GM06990 (cell line): ENCODE measurements around the gene FAM131B.

Experiments
- DNase-seq: peaks from one replicate; pipeline ENCODE4 v3.0.0-alpha.2; 2011; ENCODE audit not compliant: insufficient read length; ENCODE audit errors: extremely low read depth
- H3K27me3 ChIP-seq: replicated peaks from 2 replicates; pipeline ENCODE4 v1.6.0; 2011; ENCODE audit warnings: low read length; ENCODE audit not compliant: control insufficient read depth, insufficient read depth
- H3K36me3 ChIP-seq: 2 replicates; pipeline ENCODE4 v1.5.1; 2011; ENCODE audit warnings: low read length; ENCODE audit not compliant: control insufficient read depth, insufficient read depth
- H3K4me3 ChIP-seq: replicated peaks from 2 replicates; pipeline ENCODE4 v1.5.1; 2011; ENCODE audit warnings: low read depth, mild to moderate bottlenecking, control low read depth, low read length
- TF ChIP-seq, protein P1 (sequence below): IDR thresholded peaks from 2 replicates; pipeline ENCODE4 v1.5.1; 2011; ENCODE audit warnings: low read length, control low read depth, mild to moderate bottlenecking, inconsistent platforms; ENCODE audit not compliant: insufficient read depth, poor library complexity, severe bottlenecking

Gene FAM131B

DNA sequence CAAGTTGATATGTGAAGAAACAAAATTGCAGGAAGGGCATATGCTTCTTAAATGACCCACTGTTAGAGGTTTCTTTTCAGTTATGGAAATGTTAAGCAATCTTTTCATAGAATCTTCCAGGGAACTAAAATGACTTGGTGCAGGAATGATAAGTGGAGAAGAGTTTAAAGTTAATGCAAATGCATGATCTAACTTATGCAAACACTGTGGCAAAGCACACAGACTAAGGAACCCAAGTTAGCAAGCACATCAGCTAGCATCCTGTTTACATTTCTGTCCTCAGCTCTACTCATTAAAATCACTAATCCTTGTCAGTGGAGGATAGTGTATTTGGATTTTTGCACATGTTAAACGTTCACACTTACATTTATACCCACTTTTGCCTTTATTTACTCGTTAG, 37.3 kb downstream of the FAM131B start:
- DNase-seq, result no peak
- H3K4me3 ChIP-seq, result no peak overlapping the region
- no peaks in the 10 kb centered on the region for H3K36me3 ChIP-seq
- TF ChIP-seq, protein P1, sequence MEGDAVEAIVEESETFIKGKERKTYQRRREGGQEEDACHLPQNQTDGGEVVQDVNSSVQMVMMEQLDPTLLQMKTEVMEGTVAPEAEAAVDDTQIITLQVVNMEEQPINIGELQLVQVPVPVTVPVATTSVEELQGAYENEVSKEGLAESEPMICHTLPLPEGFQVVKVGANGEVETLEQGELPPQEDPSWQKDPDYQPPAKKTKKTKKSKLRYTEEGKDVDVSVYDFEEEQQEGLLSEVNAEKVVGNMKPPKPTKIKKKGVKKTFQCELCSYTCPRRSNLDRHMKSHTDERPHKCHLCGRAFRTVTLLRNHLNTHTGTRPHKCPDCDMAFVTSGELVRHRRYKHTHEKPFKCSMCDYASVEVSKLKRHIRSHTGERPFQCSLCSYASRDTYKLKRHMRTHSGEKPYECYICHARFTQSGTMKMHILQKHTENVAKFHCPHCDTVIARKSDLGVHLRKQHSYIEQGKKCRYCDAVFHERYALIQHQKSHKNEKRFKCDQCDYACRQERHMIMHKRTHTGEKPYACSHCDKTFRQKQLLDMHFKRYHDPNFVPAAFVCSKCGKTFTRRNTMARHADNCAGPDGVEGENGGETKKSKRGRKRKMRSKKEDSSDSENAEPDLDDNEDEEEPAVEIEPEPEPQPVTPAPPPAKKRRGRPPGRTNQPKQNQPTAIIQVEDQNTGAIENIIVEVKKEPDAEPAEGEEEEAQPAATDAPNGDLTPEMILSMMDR, result no peak
- H3K27me3 ChIP-seq, result no peaks in the 10 kb centered on the region

DNA sequence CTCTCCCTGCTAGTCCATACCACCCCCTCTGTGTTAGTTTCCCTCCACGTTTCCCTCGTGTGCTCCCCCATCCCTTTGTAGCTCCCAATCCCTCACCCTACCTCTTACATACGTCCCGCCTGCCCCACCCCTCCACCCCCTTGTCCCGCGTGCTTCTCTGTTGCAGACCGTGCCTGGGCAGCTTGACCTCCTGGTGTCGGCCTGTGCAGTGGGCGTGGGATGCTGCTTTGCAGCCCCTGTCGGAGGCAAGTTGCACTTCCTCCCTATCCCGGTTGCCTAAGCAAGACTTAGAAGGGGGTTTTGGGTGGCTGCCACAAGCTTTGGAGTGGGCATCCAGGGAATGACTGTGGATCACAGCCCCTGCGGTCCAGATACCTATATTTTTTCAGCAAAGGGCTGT, 38.9 kb downstream of the FAM131B start:
- Histone ChIP-seq H3K4me3 (no peak overlapping the region), H3K36me3 (no peaks in the 10 kb centered on the region), H3K27me3 (no peaks in the 10 kb centered on the region; the same call in 1 of the 2 replicates)
- TF ChIP-seq, protein P1, result no peak
- DNase-seq, result no peak

DNA sequence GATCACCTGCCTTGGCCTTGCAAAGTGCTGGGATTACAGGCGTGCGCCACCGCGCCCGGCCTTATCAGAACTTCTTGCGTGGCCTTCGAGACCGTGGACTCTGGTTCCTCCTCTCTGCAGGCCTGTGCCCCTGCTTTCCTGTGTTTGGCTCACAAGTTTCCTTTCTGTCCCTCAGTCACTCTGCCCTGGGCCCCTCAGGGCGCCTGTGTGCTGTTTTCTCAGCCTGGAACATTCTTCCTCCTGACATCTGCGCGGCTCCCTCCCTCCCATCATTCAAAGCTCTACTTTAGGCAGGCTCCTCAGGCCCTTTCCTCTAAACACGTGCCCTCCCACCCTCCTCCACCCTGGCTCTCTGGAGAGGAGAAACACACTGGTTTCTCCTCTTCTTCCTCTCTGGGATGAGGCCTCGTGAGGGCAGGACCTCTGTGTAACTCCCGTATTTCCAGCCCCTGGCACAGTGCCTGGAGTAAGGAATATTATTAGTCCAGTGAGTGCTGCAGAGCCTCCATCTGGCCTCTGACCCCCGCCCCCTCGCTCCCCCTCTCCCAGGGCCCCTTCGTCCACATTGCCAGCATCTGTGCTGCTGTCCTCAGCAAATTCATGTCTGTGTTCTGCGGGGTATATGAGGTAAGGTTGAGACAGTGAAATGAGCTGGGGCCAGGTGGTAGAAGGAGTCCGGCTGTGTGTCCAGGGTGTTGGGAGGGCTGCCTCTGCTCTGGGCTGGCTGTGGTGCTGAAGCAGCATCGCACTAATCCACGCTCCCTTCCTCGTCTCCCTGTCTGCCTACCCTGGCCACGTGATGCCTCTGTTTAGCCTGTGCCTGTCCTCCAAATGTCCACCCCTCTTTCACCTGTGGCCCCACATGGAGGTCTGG, 39.5 kb downstream of the FAM131B start:
- no peaks in the 10 kb centered on the region for H3K36me3 ChIP-seq
- H3K27me3 ChIP-seq, result no peaks in the 10 kb centered on the region; the same call in 1 of the 2 replicates
- TF ChIP-seq, protein P1, result no peak
- no peak overlapping the region for H3K4me3 ChIP-seq
- no peak for DNase-seq

DNA sequence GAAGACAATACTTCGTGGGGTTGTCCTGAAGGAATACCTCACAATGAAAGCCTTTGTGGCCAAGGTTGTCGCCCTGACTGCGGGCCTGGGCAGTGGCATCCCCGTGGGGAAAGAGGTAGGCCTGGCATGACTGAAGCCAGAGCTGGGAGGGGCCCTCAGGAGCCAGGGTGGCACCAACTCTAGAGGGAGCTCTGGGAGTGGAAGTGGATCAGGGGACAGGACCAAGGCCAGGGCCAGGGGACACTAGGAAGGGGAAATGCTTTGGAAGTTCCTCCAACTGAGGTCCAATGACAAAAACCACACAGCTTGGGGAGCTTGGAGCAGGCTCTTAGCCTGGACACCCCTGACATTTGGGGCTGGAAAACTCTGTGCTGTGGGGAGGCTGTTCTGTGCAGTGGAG, 40.8 kb downstream of the FAM131B start:
- Histone ChIP-seq H3K4me3 (no peak overlapping the region), H3K27me3 (no peaks in the 10 kb centered on the region; the same call in 1 of the 2 replicates), H3K36me3 (no peaks in the 10 kb centered on the region)
- DNase-seq, result no peak
- TF ChIP-seq, protein P1, result peak; percentile 20

GRCh38 chr7:143321242-143321641, 41.3 kb downstream of the FAM131B start:
- no peak for DNase-seq
- Histone ChIP-seq H3K27me3 (no peaks in the 10 kb centered on the region; the same call in 1 of the 2 replicates), H3K36me3 (no peaks in the 10 kb centered on the region), H3K4me3 (no peak overlapping the region)
- TF ChIP-seq, protein P1, result no peak
